A549 treated with AZD2906 at 1 μM for 4 hours (cell line): Measurements from ENCODE around the gene CXorf51A. TPM values are rescaled to one million over a fixed set of nuclear protein-coding genes. Genes with fewer than 3 reads are reported as not detected.

Experiments used
- total RNA-seq: library from RNA; stranded (reverse); fragments of 200-300 nt; extraction: Qiagen RNA extraction; gene quantifications from 5 replicates; pipeline ENCODE4 v1.2.3, GENCODE V29; 2022

The CXorf51A gene
- total RNA-seq: not detected in 5 replicates

DNA sequence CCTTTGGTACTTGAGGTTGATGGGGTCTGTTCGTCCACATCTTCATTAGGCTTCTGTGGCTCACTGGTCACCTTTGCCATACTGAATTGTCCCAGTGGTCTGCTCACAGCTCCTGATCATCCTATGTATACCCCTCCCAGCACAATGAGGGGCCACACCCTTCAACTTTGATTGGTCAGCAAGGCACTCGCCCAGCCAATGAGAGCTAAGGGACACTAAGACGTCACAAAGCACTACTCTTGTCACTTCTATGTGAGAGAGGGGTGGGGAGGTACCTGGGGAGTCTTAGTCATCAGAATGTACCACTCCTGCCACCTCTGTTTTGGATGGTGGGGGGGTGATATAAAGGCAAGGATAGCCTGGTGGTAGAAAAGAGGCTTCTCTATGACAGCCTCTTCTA, at the start of gene CXorf51A:
Gene CXorf51A, minus strand, starts transcription at position 101 of the 400 bp plus-strand sequence. Its CDS starts 21 bp downstream, at position 80.

GRCh38 chrX:146809471-146809870, 5.1 kb downstream of the CXorf51A start, which contains the start of gene CXorf51B:
CXorf51B (plus strand) TSS chrX:146809771; CDS start chrX:146809792, 21 bp downstream.

Other genes starting within 250 kb of the CXorf51A start
- gene CXorf51B, start 5.0 kb downstream of the CXorf51A start, total RNA-seq: not detected in 5 replicates